Smooth muscle cell (in vitro differentiated cells): ENCODE results near the gene MT1HL1. TPM values are rescaled to one million over a fixed set of nuclear protein-coding genes. Genes with fewer than 3 reads are reported as not detected.
A peak's percentile ranks its signal among the peaks of the same experiment; 100 is the strongest.

Source experiments
- DNase-seq: peaks from one replicate; lab custom pipeline; 2025; ENCODE audit not compliant: unreplicated experiment; lab: John Stamatoyannopoulos, UW
- H2AFZ ChIP-seq: fragments of 200-600 bp; sonication (generic); 2 replicates; pipeline ENCODE4 v1.6.0; 2016; ENCODE audit warnings: antibody characterized with exemption, low read depth, mild to moderate bottlenecking
- H3F3A ChIP-seq: fragments of 200-600 bp; sonication (generic); 2 replicates; pipeline ENCODE4 v1.6.0; 2017; ENCODE audit warnings: antibody characterized with exemption, low read depth
- H3K27ac ChIP-seq: fragments of 200-600 bp; sonication (generic); 2 replicates; pipeline ENCODE4 v1.5.1; 2016; ENCODE audit warnings: low read depth, mild to moderate bottlenecking
- H3K27me3 ChIP-seq: fragments of 200-600 bp; sonication (generic); 2 replicates; pipeline ENCODE4 v1.6.1; 2016; ENCODE audit warnings: low read depth, mild to moderate bottlenecking
- H3K36me3 ChIP-seq: fragments of 200-600 bp; sonication (generic); 2 replicates; pipeline ENCODE4 v1.5.1; 2016; ENCODE audit warnings: low read depth
- H3K4me1 ChIP-seq: fragments of 200-600 bp; sonication (generic); 2 replicates; pipeline ENCODE4 v1.5.1; 2016; ENCODE audit warnings: low read depth
- H3K4me2 ChIP-seq: fragments of 200-600 bp; sonication (generic); 2 replicates; pipeline ENCODE4 v1.6.0; 2016; ENCODE audit warnings: mild to moderate bottlenecking
- H3K4me3 ChIP-seq: fragments of 200-600 bp; sonication (generic); 2 replicates; pipeline ENCODE4 v1.5.1; 2016; ENCODE audit warnings: mild to moderate bottlenecking
- H3K79me2 ChIP-seq: fragments of 200-600 bp; sonication (generic); 2 replicates; pipeline ENCODE4 v1.6.0; 2016; ENCODE audit warnings: low read depth, mild to moderate bottlenecking
- H3K9ac ChIP-seq: fragments of 200-600 bp; sonication (generic); 2 replicates; pipeline ENCODE4 v1.6.0; 2016; ENCODE audit warnings: low read depth
- H3K9me3 ChIP-seq: fragments of 200-600 bp; sonication (generic); replicated peaks from 2 replicates; pipeline ENCODE4 v1.5.1; 2016; ENCODE audit warnings: low read depth
- H4K20me1 ChIP-seq: fragments of 200-600 bp; sonication (generic); 2 replicates; pipeline ENCODE4 v1.6.0; 2016; ENCODE audit warnings: low read depth
- WGBS: methylation state at CpG from one replicate; pipeline ENCODE4 v1.1.7; 2016; ENCODE audit warnings: low lambda C conversion rate; 5-methylcytosine and 5-hydroxymethylcytosine counted together
- polyA plus RNA-seq: library from polyadenylated mRNA; unstranded; fragments of >200 nt; fragmentation: Nextera tagmentation; extraction: Ambion mirVana; gene quantifications from 2 replicates; pipeline ENCODE4 v1.2.1, GENCODE V29; 2016
- total RNA-seq: library from RNA; depleted of rRNA; stranded (reverse); fragments of >200 nt; gene quantifications from 2 replicates; pipeline ENCODE4 v1.2.3, GENCODE V29; 2014
- TF ChIP-seq, protein P1 (sequence below): fragments of 200-600 bp; sonication (generic); IDR thresholded peaks from 2 replicates; pipeline ENCODE4 v1.5.1; 2017; ENCODE audit warnings: borderline replicate concordance, mild to moderate bottlenecking, antibody characterized with exemption; ENCODE audit not compliant: insufficient read depth, poor library complexity, severe bottlenecking

MT1HL1 gene
- total and polyA plus RNA-seq, 2 experiments from 2014 or later = not detected

DNA sequence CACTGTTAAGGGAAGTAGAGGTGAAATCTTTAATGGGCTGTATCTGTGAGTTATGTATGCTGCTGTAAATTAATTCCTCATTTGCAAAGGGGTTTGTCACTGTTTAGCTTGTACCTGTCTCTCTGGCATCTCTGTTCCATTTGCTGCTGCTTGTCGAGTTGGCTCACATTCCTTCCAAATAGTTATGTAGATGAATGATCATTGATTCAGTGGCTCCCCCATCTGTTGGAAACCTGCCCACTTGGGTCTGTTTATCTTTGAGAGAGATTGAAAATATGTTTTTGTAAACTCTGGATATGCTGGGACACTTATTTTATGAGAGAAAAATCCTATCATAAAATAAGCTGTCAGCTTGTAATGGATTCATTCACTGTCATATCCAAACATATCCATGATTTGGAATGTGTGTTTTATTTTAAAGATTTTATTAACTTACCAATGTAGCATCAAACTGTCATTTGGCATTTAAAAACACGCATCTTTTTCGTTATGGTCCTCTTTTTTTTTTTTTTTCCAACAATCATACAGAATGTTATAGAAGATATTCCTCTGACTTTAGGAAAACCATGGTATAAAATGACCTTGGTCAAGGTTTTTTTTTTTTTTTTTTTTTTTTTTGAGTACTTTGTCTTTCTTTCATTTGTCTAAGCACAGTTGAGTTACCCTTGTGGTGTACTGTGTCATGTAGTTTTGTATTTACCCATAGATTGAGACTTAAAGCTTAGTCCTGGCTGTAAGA lies 41.2 kb upstream of the MT1HL1 start:
- no peak overlapping the region for H3K9ac ChIP-seq
- no peaks in the 10 kb centered on the region for H3K79me2 ChIP-seq
- no peak overlapping the region for H3K4me2 ChIP-seq
- peaks cover 4% of the 10 kb centered on the region for H3K4me1 ChIP-seq
- no peaks in the 10 kb centered on the region for H4K20me1 ChIP-seq
- no peaks in the 10 kb centered on the region for H3F3A ChIP-seq
- 29% methylated on average over 3 of the region's 3 CpGs for WGBS
- peaks cover 64% of the 10 kb centered on the region for H3K27me3 ChIP-seq
- TF ChIP-seq, protein P1, sequence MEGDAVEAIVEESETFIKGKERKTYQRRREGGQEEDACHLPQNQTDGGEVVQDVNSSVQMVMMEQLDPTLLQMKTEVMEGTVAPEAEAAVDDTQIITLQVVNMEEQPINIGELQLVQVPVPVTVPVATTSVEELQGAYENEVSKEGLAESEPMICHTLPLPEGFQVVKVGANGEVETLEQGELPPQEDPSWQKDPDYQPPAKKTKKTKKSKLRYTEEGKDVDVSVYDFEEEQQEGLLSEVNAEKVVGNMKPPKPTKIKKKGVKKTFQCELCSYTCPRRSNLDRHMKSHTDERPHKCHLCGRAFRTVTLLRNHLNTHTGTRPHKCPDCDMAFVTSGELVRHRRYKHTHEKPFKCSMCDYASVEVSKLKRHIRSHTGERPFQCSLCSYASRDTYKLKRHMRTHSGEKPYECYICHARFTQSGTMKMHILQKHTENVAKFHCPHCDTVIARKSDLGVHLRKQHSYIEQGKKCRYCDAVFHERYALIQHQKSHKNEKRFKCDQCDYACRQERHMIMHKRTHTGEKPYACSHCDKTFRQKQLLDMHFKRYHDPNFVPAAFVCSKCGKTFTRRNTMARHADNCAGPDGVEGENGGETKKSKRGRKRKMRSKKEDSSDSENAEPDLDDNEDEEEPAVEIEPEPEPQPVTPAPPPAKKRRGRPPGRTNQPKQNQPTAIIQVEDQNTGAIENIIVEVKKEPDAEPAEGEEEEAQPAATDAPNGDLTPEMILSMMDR = no peak
- no peak overlapping the region for H3K4me3 ChIP-seq
- H2AFZ ChIP-seq = no peak overlapping the region
- DNase-seq = no peak
- no peak overlapping the region for H3K27ac ChIP-seq
- H3K9me3 ChIP-seq = no peaks in the 10 kb centered on the region
- H3K36me3 ChIP-seq = no peaks in the 10 kb centered on the region

DNA sequence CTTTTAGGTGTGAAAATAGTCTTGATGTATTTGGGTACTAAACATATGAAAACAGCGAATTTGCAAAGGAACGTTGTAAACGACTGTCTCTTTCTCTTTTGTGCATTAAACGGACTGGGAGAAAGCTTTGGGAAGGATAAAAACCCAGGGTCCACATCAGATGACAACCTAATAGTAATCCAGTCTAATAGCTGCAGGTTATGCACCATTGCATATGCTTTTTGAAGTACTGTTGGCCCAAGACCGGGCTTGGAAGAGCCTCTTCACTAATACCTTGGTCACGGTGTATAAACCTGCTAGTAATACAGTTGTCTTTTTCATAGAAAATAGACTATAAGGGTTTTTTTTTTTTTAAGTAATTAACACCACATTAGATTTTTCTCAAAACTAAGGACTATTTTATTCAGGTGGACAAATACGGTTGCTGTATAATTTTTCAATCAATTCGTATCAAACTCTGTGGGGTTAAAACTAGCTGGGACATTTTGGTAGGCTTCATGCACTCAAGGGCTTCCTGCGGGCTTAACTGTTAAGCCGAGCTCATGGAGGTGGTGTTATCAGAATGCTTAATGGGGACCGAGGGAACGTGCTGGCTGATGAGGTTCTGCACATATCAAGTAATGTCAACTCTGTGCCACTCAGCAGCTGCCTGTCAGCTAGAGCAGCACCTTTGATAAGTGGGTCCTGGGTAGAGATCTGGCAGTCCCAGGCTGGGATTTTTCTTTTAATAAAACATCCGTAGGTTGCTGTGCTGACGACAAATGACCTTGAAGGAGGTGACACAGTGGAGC lies 39.8 kb upstream of the MT1HL1 start:
- Histone ChIP-seq H3F3A (no peaks in the 10 kb centered on the region), H3K27ac (no peak overlapping the region), H3K79me2 (no peaks in the 10 kb centered on the region), H3K36me3 (no peaks in the 10 kb centered on the region), H4K20me1 (no peaks in the 10 kb centered on the region), H3K4me3 (no peak overlapping the region), H3K4me2 (peak overlapping the region; percentile 93), H3K9ac (no peak overlapping the region), H3K4me1 (peaks cover 4% of the 10 kb centered on the region), H3K27me3 (peaks cover 64% of the 10 kb centered on the region), H2AFZ (no peak overlapping the region), H3K9me3 (no peaks in the 10 kb centered on the region)
- no peak for DNase-seq
- 7% methylated on average over 14 of the region's 14 CpGs for WGBS
- TF ChIP-seq, protein P1 = no peak

DNA sequence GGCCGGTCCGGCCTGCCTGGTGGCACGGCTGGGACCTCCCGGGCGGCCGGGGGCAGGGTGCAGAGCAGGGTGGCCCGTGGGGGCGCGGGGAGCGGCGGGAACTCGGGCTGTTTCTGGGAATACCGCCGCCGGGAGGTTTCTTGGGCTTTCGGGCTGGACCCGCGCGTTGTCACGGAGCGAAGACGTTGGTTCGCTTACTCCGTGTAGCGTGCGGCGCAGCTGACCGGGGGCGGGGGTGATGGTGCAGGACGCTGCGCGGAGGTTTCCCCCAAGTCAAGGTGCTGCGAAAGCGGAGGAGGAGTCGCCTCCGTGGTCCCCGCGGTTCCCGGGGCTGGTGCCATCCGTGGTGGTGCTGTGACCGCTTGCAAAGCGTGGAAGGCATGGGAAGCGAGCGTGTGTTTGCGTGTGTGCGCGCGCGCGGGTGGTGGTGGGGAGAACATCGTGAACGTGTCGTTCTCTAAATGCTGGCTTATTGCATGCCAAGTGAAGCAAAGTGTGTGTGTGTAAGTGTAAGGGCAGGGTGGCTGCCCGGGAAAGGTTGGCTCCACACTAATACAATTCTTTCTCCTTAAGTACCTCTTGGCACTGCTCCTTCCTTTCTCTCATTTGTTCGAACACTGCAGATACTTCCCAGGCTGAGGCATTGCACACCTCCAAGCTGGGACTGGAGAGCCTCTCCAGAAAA lies 38.8 kb upstream of the MT1HL1 start:
- DNase-seq = no peak
- peaks cover 4% of the 10 kb centered on the region for H3K4me1 ChIP-seq
- H3K9ac ChIP-seq = no peak overlapping the region
- no peak overlapping the region for H2AFZ ChIP-seq
- no peak overlapping the region for H3K27ac ChIP-seq
- H3F3A ChIP-seq = no peaks in the 10 kb centered on the region
- no peaks in the 10 kb centered on the region for H4K20me1 ChIP-seq
- H3K9me3 ChIP-seq = no peaks in the 10 kb centered on the region
- TF ChIP-seq, protein P1 = no peak
- H3K4me3 ChIP-seq = peak overlapping the region; percentile 56
- peak overlapping the region; percentile 93 for H3K4me2 ChIP-seq
- peaks cover 71% of the 10 kb centered on the region for H3K27me3 ChIP-seq
- WGBS = under 1% methylated on average over 39 of the region's 55 CpGs
- no peaks in the 10 kb centered on the region for H3K36me3 ChIP-seq
- no peaks in the 10 kb centered on the region for H3K79me2 ChIP-seq
